Astrocyte (in vitro differentiated cells and primary cell): ENCODE results near the gene APOBEC3H.

Experiments
- CTCF ChIP-seq: IDR thresholded peaks from 2 replicates; pipeline ENCODE4 v1.5.1; 2011; ENCODE audit warnings: low read depth, mild to moderate bottlenecking, inconsistent platforms, low read length, moderate library complexity; ENCODE audit not compliant: insufficient read depth
- EZH2 ChIP-seq: IDR thresholded peaks from 2 replicates; pipeline ENCODE4 v1.6.1; 2012; ENCODE audit warnings: mild to moderate bottlenecking, low read length, inconsistent platforms; ENCODE audit not compliant: insufficient read depth

GRCh38 chr22:39144101-39144767, 47.2 kb downstream of the APOBEC3H start:
- no peak for TF ChIP-seq CTCF
- no peak for TF ChIP-seq EZH2
